Mucosa of gallbladder (tissue), 1 donor: ENCODE results near the gene IGF1R. TPM values are rescaled to one million over a fixed set of nuclear protein-coding genes. Genes with fewer than 3 reads are reported as not detected.

Experiments
- DNase-seq: peaks from one replicate; pipeline ENCODE4 v3.0.0-alpha.2; 2020; ENCODE audit warnings: low spot score
- total RNA-seq: library from RNA; stranded (reverse); gene quantifications from one replicate; pipeline ENCODE4 v1.2.1, GENCODE V29; 2021
- donor health status: DM: no; HTN: no; CAD: no.

The IGF1R gene
- total RNA-seq, 1 donor from 2014 or later: 46.9 TPM

DNA sequence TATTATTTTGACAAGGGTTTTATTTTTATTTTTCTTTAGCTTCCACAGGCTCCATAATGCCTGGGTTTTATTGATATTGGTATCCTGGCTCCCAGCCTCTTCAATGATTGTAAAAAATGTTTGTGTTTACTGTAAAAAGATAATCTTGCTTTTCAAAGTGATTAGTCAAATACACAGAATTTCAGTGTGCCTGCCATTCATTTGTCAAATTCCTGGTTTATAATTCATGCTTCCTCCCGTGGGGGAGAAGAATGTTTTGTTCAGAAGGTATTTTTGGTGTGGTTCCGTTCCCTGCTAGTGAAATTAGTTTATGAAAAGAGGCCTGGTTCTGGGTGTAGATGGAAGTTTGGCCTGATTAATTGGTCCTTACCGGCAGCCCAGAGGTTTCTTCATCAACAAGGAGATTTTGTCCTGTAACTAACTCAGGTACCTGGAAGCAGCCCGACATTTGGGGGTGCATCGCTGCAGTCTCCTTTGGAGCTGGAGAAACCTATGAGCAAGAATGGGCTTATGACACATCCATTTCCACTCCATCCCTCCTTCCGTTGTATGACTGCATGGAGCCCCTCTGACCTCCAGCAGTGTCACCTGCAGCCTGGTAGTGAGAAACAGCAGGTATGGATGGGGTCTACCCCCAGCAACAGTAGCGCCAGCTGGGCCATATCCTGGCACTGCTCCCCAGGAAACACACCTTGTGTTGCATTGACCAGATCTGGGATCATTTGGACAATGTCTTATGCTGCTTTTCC is 257.8 kb downstream of the IGF1R start:
- DNase-seq: no peak

- DNase-seq: no peak
These were observed 258.4 kb downstream of the IGF1R start for GRCh38 chr15:98906712-98907083.

GRCh38 chr15:98907927-98908471 is 259.7 kb downstream of the IGF1R start:
- no peak for DNase-seq

DNA sequence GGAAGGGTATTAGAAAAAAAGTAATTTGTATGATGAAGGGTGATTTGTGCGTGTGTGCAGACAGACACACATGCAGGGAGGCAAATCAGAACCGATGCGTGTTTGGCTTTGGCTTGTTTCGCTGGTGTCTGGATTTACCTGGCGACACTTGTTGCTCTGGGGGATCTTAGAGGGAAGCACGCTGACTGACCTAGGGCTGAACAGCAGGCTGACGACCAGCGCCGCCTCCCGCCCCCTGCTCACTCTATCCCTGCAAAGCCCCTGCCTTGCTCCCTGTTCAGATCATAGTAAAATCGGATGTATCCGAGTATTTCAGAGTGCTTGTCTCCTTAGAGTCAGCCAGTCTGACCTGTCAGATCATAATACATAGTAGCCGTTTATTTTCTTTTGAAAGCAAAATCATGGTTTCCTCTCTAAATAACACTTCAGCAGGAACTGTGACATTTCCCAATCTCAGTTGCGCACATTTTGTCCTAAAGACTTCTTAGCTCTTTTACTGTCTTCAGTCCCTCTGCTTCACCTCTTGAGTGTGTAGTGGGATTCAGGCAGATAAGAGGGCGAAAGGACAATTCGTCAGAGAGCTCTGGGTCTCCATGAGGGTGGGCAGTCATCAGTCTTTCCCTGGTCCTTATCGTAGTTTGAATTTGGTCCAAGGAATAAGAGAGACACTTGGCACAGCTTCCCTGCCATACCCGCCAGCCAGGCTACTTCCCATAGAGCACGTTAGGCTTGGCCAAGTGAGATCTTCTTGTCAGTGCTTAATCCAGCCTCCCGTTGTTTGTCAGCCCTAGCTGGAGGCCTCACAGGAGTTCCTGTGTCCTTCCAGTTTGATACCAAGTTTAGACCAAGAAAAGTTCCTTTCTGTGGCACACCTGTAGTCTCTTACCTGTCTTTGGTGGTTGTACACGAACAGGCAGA is 261.9 kb downstream of the IGF1R start:
- no peak for DNase-seq

- DNase-seq: no peak
These were observed 266.3 kb downstream of the IGF1R start for GRCh38 chr15:98914626-98915025.

- no peak for DNase-seq
These were observed 268.5 kb downstream of the IGF1R start for GRCh38 chr15:98916826-98917225.

DNA sequence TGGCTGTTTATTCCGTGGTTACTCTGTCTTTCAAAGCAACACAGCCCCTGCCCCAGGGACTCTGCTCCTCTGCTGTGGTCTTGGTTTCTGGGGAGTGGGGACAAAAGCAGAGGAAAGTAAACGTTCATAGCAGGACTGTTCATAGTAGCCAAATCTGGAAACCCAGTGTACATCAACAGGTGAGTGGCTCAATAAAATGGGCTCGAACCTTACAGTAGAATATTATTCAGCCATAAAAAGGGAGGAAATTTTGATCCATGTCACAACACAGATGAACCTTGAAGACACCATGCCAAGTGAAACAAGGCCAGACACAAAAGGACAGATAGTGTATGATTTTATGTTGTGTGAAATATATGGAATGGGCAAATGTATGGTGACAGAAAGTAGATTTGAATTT is 269.1 kb downstream of the IGF1R start:
- DNase-seq: no peak

- no peak for DNase-seq
These were observed 271.9 kb downstream of the IGF1R start for GRCh38 chr15:98920091-98920880.

GRCh38 chr15:98923171-98923570 is 274.8 kb downstream of the IGF1R start:
- no peak for DNase-seq

GRCh38 chr15:98923579-98923978 is 275.2 kb downstream of the IGF1R start:
- DNase-seq: no peak

DNA sequence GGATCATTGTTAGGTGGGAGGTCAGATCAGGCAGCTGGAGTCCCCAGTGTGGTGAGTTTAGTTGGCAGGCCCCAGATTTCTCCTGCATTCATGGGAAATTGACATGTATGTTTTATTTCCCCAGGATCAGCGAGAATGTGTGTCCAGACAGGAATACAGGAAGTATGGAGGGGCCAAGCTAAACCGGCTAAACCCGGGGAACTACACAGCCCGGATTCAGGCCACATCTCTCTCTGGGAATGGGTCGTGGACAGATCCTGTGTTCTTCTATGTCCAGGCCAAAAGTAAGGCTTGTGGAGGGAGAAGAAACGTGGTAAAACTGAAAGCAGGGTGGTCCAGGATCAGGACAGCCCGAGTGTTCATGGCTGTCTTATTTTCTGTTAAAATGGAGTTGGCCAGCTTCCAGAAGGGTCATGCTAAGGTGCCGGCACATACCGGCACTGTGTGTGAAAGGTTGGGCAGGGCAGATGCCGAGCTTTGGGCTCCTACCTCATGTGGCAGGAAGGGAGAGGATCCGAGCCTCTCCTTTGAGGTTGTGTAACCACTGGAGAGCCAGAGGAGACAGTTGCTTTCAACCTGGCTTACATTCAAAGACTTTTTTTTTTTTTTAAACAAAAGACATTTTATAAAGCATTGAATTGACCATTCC is 276.2 kb downstream of the IGF1R start:
- peak; percentile 31 for DNase-seq

DNA sequence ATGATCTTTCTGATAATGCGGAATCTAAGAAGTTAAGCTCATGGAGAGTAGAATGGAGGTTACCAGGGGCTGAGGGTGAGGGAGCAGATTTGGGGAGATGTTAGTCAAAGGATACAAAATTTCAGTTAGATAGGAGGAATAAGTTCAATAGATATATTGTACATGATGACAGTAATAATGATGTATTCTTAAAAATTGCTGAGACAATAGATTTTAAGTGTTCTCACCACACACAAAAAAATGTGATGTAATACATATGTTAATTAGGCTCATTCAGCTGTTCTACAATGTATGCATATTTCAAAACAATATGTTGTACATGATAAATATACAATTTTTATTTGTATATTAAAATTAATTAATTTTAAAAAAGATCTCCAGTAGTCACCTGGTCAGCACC is 277.9 kb downstream of the IGF1R start:
- no peak for DNase-seq

GRCh38 chr15:98927022-98927421 is 278.7 kb downstream of the IGF1R start:
- no peak for DNase-seq

DNA sequence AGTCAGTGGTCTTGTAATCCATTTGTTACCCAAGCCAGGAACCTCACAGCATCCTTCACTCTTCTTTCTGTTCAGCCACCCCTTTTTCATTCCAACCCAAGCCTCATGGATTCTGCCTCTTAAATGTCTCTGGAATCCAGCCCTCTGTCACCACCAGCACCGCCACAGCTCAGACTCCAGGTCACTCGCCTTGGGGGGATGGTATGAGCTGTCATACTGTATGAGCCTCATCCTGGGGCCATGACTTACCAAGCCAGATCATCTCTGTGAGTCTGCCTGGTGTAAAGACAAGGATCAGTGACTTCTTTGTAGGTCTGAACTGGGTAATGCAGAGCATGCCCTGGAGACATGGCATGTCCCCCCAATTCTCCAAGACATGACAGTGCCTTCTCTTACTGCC is 279.7 kb downstream of the IGF1R start:
- DNase-seq: no peak

- no peak for DNase-seq
These were observed 282.2 kb downstream of the IGF1R start for GRCh38 chr15:98930576-98930975.

- DNase-seq: no peak
These were observed 282.7 kb downstream of the IGF1R start for GRCh38 chr15:98931004-98931403.

GRCh38 chr15:98933406-98933805 is 285.1 kb downstream of the IGF1R start:
- DNase-seq: no peak

GRCh38 chr15:98935736-98936135 is 287.4 kb downstream of the IGF1R start:
- DNase-seq: no peak

DNA sequence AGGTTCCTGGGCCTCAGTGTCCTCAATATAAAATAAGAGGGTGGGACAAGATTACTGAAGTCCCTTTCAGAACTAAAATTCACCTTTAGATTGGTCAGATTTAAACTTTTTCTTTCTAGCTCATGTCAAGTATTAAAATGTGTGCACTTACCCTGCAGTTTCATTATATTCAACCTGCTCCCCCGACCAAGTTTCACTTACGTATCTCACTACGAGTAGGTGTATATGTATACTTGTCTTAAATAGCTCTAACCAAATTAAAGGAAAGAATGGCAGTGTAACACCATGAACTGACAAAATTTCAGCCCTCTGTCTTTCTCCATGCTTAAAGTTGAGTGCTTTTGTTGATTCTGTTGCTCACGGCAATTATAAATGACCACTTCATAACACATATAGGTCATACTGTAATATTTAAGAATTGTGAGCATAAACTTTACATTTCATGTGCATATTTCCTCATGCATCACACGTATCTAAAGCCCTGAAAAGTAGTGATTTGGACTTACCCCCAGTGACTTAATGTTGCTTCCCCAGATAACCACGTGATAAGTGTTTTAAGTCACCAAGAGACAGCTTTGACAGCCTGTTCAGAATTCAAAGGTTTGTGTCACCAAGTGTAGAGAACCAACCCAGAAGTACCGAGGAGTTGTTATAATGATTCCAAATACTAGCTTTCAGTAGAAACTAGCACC is 289.2 kb downstream of the IGF1R start:
- no peak for DNase-seq

- DNase-seq: no peak
These were observed 289.7 kb downstream of the IGF1R start for GRCh38 chr15:98938105-98938417.

DNA sequence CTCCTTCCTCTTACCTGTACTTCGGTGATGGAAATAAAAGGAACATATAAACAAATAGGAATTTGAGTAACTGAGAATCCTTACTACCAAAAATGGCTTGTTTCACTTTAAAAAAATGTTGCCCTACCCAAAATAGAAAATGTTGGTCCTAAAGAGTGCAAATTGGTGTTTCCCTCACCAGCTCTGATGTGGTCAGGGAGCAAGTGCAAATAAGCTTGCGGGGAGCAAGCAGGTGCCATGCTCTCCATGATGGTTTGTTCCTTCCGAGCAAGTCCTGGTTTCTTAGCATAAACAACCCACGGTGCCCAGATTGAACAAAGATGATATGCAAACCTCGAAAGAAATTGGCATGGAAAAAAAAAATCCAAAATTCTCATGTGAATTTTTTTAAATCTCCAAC is 290.5 kb downstream of the IGF1R start:
- DNase-seq: no peak
